Endometrial microvascular endothelial cells (primary cell): ENCODE data around the gene TNFRSF19. TPM values are rescaled to one million over a fixed set of nuclear protein-coding genes. Genes with fewer than 3 reads are reported as not detected.

Source experiments
- in situ Hi-C: cut with HindIII; loops from 2 replicates; pipeline ENCODE4 v1.10.0; 2017; ENCODE audit warnings: low sequenced_read_pairs, low pct_unique_long_range_greater_than_20kb; ENCODE audit errors: inconsistent ontology term
- total RNA-seq: library from RNA; depleted of rRNA; stranded (reverse); fragments of >200 nt; gene quantifications from one replicate; pipeline ENCODE4 v1.2.3, GENCODE V29; 2015; ENCODE audit errors: inconsistent ontology term

Gene TNFRSF19
- total RNA-seq, 1 donor from 2014 or later, result 0.46 TPM

GRCh38 chr13:23643338-23644125 lies 73.3 kb downstream of the TNFRSF19 start:
- in situ Hi-C loops, result no loop called here

GRCh38 chr13:23644126-23644419 lies 73.9 kb downstream of the TNFRSF19 start:
- in situ Hi-C loops, result no loop called here

GRCh38 chr13:23644527-23645138 lies 74.4 kb downstream of the TNFRSF19 start:
- in situ Hi-C loops, result no loop called here

DNA sequence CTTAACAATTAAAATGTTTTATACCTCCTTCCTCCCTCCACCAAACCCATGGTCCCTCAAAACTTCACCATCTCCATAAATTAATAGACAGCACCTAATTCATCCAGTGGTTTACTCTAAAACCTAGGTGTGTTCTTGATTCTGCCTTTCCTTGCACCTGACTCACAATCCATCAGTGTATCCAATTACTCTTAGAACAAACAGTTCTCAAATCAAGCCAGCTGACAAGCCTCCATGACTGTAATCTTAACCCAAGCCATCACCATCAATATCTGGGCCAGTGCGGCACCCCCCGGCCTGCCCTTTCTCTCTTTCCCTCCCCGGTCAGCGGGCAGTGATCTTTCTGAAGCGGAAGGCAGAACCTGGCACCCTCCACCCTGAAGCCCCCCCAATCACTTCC lies 75.6 kb downstream of the TNFRSF19 start:
- in situ Hi-C loops, result no loop called here

DNA sequence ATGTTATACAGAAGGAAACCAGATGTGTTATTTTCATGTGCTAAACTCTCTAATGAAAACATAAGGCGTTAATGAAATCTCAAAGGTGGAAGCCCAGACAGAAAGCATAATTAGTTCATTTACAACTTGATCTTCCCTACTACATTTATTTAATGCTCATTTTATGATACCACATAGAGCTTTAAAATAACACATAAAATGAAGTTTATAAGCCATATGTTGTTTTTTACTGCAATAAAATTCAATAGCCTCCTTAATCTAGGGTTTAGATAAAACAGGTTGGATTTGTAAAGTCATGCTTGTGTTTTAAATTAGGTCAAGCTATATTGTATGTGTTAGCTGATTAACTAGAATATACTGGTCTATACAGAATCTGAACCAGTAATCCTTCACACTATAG lies 81.2 kb downstream of the TNFRSF19 start:
- in situ Hi-C loops, result no loop called here

DNA sequence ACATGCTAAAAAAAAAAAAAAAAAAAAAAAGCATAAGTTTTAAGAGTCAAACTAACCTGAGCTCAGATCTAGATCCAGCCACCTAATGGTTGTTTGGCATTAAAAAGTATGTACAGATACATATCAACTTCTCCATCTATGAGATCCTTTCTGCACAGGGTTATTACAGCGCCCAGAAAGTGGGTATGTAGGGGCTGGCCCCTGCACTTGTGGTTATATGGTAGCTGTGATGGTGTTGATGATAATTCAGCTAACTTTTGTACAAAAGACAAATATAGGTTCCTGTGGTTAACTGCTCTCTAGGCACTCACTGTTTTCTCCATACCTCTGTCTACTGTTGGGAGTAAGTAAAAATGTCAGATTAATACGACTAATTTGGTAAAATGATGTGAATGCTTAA lies 81.7 kb downstream of the TNFRSF19 start:
- in situ Hi-C loops, result no loop called here

DNA sequence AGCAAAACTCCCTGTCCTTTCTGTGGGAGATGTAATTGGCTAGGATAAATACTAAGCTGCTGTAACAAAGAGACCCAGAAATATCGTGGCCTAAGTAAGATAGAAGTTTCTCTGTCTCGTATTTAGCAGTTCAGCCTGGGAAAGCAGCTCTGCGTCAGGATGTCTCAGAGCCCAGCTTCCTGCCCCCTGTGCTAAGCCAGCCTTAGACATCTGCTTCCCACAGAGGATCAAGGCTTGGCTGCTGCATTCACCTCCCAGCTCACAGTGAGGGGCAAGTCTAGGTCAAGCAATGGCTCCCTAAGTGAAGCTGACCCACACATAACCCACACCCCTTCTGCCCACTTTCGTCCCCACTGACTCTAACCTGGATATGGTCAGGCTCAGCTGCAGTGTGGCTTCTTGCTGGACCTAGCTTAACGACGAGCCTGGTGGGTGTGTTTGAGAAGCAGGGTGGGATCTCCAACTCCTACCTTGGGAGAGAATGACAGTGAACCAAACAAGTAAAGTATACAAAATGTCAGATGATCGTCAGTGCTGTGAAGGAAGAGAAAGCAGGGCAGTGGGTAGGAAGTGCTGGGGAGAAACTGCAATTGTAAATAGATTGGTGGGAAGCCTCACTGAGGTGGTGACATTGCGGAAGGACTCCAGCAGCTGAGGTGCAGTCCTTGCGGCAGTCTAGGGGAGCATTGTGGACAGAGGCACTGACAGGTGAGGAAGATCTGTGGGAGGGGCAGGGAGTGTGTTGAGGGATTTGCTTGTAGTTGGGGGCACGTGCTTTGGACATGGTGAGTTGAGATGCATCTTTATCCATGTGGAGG lies 82.9 kb downstream of the TNFRSF19 start:
- in situ Hi-C loops, result no loop called here

GRCh38 chr13:23654111-23655110 lies 84.2 kb downstream of the TNFRSF19 start:
- in situ Hi-C loops, result no loop called here

DNA sequence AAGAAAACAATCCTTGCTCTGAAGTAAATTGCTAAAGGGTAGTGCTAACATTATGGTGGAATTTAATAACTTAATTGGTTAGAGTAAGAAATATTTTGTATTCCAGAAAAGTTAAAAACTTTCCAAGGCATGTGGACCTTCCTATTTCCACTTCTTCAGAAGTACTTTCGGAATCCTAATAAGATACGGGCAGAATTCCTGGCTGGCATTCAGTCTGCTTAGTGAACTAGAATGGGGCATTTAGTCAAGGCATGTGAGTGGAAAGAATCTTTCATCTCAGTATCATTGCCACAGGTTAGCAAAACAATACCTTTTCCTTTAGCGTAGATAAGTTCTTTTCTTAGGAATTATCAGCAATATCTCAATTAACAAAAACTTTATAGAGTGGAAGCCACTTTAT lies 85.1 kb downstream of the TNFRSF19 start:
- in situ Hi-C loops, result no loop called here

DNA sequence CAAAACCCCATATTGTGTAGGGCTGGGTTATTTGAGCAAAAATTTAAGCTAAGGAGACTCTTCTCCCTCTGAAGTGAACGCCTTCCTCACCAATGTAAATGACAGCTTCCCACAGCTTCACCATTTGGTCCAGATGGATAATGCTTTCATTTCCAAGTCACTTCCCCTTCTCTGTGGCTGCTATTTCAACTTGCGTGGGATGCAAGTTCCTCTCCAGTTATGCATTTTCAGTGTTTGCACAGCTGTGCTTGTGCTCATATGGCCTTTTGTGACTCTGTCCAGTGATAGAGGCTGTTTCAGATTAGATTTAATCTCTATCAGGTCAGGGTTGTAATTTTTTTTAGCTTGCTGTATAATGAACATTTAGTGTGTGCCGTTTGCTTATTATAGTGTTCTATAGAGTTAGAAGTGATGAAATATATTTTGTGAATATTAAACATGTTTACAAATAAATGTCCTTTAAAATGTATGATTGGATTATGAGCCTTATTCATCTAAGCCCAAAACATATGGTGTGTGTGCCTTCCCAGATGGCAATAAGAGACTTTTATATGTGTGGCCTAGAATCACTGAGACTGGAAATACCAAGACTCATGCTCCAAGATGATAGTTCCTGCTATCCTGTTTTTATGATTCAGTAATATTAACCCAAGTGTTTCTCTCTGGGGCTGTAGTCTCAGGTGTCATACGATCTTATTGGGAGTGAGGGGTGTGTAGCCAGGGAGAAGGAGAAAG lies 86.6 kb downstream of the TNFRSF19 start:
- in situ Hi-C loops, result no loop called here

DNA sequence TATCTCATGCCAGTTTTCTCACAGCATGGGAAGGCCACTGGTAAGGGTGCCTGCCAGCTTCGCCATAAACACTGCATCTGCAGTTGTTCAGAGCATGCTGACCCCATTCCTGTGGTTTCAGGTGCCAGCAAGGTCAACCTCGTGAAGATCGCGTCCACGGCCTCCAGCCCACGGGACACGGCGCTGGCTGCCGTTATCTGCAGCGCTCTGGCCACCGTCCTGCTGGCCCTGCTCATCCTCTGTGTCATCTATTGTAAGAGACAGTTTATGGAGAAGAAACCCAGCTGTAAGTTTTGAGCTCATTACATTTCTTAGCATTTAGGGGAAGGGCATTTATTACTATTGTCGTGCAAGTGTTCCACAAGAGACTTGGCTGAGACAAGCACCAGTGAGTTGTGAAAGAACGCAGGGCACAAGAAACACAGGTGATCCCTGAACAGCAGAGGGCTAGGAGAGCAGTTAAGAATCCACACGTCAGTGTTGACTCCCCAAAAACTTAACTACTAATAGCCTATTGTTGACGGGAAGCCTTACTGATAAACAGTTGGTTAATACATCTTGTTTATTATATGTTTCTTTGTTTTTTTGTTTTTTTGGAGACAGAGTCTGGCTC lies 88.8 kb downstream of the TNFRSF19 start:
- in situ Hi-C loops, result no loop called here

DNA sequence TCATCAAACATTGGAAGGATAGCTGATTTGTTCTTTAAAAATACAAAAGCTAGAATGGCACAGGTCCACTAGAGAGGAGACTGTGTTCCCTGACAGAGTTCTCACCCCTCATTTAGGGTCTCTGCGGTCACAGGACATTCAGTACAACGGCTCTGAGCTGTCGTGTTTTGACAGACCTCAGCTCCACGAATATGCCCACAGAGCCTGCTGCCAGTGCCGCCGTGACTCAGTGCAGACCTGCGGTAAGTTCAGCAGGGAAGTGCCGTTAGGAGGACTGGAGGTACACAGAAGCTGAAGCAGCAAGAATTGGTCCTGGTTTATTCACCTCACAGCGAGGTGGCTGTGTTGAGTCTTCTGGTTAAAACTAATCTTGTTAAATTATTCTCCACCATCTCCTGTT lies 90.0 kb downstream of the TNFRSF19 start:
- in situ Hi-C loops, result no loop called here

DNA sequence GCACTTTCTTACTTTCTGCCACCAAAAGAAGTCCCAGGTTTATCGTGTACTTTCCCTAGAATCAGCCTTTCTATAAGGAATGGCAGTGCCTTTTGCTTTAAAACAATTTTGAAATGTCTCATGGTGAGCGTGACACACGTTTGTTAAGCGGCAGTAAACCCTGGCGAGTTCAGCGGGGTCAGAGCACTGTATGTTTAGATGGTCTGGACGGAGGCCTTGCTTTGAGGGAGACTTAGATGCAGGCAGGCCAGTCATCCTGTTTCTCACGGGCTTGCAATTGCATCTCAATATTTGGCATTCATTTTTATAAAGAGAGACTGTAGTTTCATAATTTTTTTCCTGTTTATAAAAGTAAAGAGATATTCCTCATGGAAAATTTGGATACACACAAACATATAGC lies 96.4 kb downstream of the TNFRSF19 start:
- in situ Hi-C loops, result no loop called here

GRCh38 chr13:23667750-23668149 lies 97.5 kb downstream of the TNFRSF19 start:
- in situ Hi-C loops, result no loop called here

DNA sequence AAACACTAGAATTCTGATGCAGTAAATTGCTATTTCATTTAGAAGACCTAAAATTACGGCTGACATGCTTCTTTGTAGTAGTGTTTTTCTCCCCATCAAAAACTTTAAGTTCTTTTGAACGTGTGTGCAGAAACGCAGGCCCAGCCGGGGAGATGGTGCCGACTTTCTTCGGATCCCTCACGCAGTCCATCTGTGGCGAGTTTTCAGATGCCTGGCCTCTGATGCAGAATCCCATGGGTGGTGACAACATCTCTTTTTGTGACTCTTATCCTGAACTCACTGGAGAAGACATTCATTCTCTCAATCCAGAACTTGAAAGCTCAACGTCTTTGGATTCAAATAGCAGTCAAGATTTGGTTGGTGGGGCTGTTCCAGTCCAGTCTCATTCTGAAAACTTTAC lies 98.3 kb downstream of the TNFRSF19 start:
- in situ Hi-C loops, result no loop called here

DNA sequence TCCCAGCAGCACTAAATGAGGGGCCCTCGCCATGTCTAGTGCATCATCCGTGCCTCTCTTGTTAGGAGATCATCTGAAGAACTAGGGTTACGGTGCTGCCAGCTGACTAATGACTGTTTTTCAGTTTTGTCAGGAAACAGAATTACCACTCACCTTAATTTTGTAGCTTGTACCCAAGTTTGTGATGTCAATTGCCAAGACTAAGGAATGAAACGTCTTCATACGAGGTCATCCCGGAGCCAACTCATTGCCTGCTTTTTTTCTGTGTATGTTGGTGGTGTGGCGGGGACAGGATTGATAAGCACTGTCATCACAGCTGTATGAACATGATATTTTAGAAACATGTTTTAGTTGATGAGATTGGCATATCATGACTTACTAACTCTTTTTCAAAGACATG lies 100.6 kb downstream of the TNFRSF19 start:
- in situ Hi-C loops, result no loop called here

DNA sequence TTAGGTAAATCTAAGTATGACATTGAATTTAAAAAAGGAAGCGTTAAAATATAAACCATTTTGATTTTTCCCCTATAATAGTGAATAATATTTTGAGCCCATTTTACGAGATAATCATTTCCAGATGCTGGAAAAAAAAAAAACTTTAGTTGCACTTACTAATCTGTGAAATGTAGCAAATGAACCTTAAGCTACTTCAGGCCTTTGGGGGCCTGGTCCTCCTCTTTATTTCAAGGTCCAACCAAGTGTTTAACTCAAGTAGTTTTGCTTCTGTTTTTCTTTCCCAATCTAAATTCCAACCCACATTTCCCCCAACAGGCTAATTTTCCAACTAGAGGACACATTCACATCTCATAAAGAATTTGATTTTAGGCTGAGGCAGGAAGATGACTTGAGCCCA lies 101.2 kb downstream of the TNFRSF19 start:
- in situ Hi-C loops, result no loop called here

DNA sequence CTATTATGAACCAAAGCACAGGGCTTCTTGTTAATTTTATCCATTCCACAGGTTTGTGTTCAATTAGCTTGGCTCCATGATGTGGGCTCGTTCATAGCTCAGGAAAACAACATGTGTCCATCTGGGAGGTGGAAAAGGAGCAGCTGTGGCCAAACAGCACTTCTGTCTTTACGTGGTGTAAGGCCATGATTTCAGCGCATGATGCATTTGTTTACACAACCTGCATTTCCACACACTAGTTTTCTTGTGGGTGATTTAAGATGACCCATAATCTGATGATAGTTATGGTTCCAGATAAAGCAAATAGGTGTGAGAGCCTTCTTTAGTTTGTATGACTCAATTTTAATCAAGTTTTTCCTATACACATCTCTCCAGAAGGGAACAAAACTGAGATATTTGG lies 101.7 kb downstream of the TNFRSF19 start:
- in situ Hi-C loops, result no loop called here
